ENCODE results near the gene PRKAA1. TPM values are rescaled to one million over a fixed set of nuclear protein-coding genes. Genes with fewer than 3 reads are reported as not detected.

The PRKAA1 gene
- polyA plus RNA-seq, 1 of the 3 experiments (the other 2 are of a cell fraction), result 23.2 TPM

DNA sequence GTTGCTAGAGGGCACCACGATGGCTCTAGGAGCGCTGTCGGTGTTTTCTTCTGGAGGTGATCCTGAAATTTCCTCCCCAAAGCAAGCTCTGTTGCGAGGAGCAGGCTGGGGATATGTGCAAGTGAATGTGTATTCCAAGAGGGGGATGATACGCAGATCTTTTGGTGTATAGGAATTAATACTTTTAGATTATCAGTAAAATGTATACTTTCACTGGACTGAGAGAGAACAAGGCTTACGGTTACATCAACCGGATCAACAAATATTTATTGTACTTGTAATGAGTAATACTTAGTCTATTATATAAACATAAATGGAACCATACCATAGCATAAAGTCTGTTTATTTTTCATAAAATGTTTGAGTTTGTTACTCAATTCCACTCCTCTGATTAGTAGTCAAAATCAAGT lies 632 bp upstream of the PRKAA1 start:
- POLR2A ChIA-PET, result interaction anchor here (0.6 to 2.2 kb wide), 5 partner anchors 17 to 36 kb away, joined by 3 to 23 read pairs (median 4); partner anchors contain the start of gene RPL37
- no peaks in the 10 kb centered on the region for H3K9me3 ChIP-seq
- H3K9me2 ChIP-seq, result no peaks in the 10 kb centered on the region
- peak overlapping the region; percentile 97 for H2AFZ ChIP-seq (ENCODE audit: low read depth)
- peaks cover 45% of the 10 kb centered on the region for H3K79me2 ChIP-seq (ENCODE audit: insufficient read depth)
- WGBS (ENCODE audit: low lambda C conversion rate), result 3% methylated on average over 7 of the region's 7 CpGs
- peak overlapping the region; percentile 89 for H3K9ac ChIP-seq
- H3K4me1 ChIP-seq (ENCODE audit: control insufficient read depth in 1 of 2, insufficient read depth in 2 of 2, low read depth in 1 of 2, low read length in 1 of 2), result peaks cover 4 to 11% of the 10 kb centered on the region in 2 experiments; a peak in 2 of 4 replicates
- H3K36me3 ChIP-seq (replicated peaks in 1 of 2; ENCODE audit: control insufficient read depth in 1 of 2, insufficient read depth in 2 of 2, low read length in 1 of 2), result peaks cover 3 to 5% of the 10 kb centered on the region in 2 experiments
- peaks cover 32% of the 10 kb centered on the region for H4K20me1 ChIP-seq (ENCODE audit: insufficient read depth)
- no peaks in the 10 kb centered on the region for H3K27me3 ChIP-seq (ENCODE audit: insufficient read depth)
- peak overlapping the region; percentile 90 to 96 for H3K27ac ChIP-seq (ENCODE audit: low read depth in 2 of 2, low read length in 1 of 2)
- H3K4me2 ChIP-seq, result peak overlapping the region; percentile 83
- CTCF ChIA-PET, result interaction anchor here (0.6 to 1.5 kb wide), 4 partner anchors 31 to 86 kb away, joined by 3 to 8 read pairs (median 3); partner anchors contain the start of genes RPL37 and TTC33
- TF ChIP-seq CHD2 (IDR thresholded peaks at IDR 0.05; ENCODE audit: low read length, partially characterized antibody), result peak; percentile 2
- no peak for TF ChIP-seq FOXJ3 (CRISPR knock-in tag; IDR thresholded peaks at IDR 0.05)
- peaks cover 22% of the 10 kb centered on the region for H3F3A ChIP-seq (replicated peaks; ENCODE audit: insufficient read depth)
- peak overlapping the region; percentile 89 to 93 for H3K4me3 ChIP-seq (ENCODE audit: low read depth in 2 of 2, low read length in 1 of 2)
- no peak for DNase-seq

DNA sequence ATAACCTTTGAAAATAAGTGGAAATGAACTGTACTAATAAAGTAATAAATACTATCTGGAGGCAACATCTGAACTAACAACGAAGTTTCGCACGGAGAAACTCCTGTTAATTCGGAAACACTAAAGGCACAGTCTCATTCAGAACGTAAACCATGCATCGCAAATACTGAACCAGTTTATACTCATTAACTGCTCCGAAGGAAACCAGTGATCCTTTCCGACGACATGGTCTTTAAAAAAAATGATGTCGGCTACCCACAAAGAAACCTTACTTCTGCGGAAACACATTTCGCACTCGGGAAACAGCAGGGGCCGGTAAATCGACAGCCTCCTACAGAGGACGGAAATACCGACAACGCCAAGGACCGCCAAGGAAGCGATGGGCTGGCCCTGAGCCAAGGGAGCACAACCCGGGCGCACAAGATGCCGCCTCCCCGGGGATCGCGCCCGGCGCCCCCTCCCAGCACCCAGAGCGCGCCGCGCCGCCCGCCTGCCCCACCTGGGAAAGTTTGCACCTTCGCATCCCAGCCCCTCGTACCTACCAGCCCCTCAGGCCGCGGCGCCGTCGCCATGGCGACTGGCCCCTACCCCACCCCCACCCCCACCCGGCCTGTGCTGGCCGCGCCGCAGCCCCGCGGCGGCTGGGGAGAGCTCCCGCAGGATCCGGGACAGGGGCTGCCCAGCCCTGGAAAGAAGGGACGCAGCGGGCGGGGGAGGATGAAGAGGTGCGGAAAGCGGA lies 732 bp downstream of the PRKAA1 start:
- Histone ChIP-seq H3K36me3 (replicated peaks in 1 of 2; ENCODE audit: control insufficient read depth in 1 of 2, insufficient read depth in 2 of 2, low read length in 1 of 2) (peaks cover 3 to 5% of the 10 kb centered on the region in 2 experiments), H3K27ac (ENCODE audit: low read depth in 2 of 2, low read length in 1 of 2) (peak overlapping the region; percentile 91 to 96), H3K4me1 (ENCODE audit: control insufficient read depth in 1 of 2, insufficient read depth in 2 of 2, low read depth in 1 of 2, low read length in 1 of 2) (peaks cover 4 to 14% of the 10 kb centered on the region in 2 experiments; a peak in 3 of 4 replicates), H3K4me2 (peak overlapping the region; percentile 79), H3K9ac (peak overlapping the region; percentile 93), H3K27me3 (ENCODE audit: insufficient read depth) (no peaks in the 10 kb centered on the region), H3F3A (replicated peaks; ENCODE audit: insufficient read depth) (peaks cover 22% of the 10 kb centered on the region), H4K20me1 (ENCODE audit: insufficient read depth) (peaks cover 46% of the 10 kb centered on the region), H3K79me2 (ENCODE audit: insufficient read depth) (peaks cover 59% of the 10 kb centered on the region), H3K9me2 (no peaks in the 10 kb centered on the region), H2AFZ (ENCODE audit: low read depth) (peak overlapping the region; percentile 92), H3K9me3 (no peaks in the 10 kb centered on the region), H3K4me3 (ENCODE audit: low read depth in 2 of 2, low read length in 1 of 2) (peak overlapping the region; percentile 73 to 89)
- DNase-seq, result peak; percentile 91
- 4% methylated on average over 13 of the region's 56 CpGs for WGBS (ENCODE audit: low lambda C conversion rate)
- TF ChIP-seq SIN3A (IDR thresholded peaks at IDR 0.05; ENCODE audit: borderline replicate concordance, low read depth, low read length) (no peak), TCF12 (IDR thresholded peaks at IDR 0.05) (no peak), NFIC (IDR thresholded peaks at IDR 0.05; ENCODE audit: borderline replicate concordance) (peak; percentile 88), GABPA (IDR thresholded peaks at IDR 0.05; ENCODE audit: low read depth) (peak; percentile 30; the same call in 1 of the 2 replicates)
- TF ChIP-seq, protein P1, sequence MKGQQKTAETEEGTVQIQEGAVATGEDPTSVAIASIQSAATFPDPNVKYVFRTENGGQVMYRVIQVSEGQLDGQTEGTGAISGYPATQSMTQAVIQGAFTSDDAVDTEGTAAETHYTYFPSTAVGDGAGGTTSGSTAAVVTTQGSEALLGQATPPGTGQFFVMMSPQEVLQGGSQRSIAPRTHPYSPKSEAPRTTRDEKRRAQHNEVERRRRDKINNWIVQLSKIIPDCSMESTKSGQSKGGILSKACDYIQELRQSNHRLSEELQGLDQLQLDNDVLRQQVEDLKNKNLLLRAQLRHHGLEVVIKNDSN (IDR thresholded peaks at IDR 0.05; ENCODE audit: borderline replicate concordance, low read depth), result no peak
- TF ChIP-seq, protein P2, sequence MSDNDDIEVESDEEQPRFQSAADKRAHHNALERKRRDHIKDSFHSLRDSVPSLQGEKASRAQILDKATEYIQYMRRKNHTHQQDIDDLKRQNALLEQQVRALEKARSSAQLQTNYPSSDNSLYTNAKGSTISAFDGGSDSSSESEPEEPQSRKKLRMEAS (IDR thresholded peaks at IDR 0.05; ENCODE audit: low read depth), result peak; percentile 34; the same call in 1 of the 2 replicates
- ChIA-PET POLR2A (interaction anchor here (2.2 kb wide), 1 partner anchor 37 kb away, joined by 23 read pairs; the partner anchor contains the start of gene RPL37), CTCF (interaction anchor here (0.7 to 1.8 kb wide), 4 partner anchors 11 to 587 kb away, joined by 5 to 8 read pairs (median 6); partner anchors contain the start of gene TTC33)
